WTC11 (cell line): Measurements from ENCODE around the gene TASP1. TPM values are rescaled to one million over a fixed set of nuclear protein-coding genes. Genes with fewer than 3 reads are reported as not detected.
"Not testable (repeated sequence)": the region's sequence is repeated elsewhere in the genome, so short reads cannot be mapped to it uniquely, and the experiment has no call there.

ENCODE experiments used
- ATAC-seq: fragments of 200-7000 bp; cut with Tn5 transposase; 2 replicates; pipeline ENCODE4 v1.10.0; 2021; ENCODE audit warnings: mild to moderate bottlenecking, moderate library complexity
- CTCF ChIA-PET: fragments of 300-600 bp; sonication (Branson Sonifier 250); formaldehyde crosslinking; loops from one replicate; lab custom pipeline; 2021; ENCODE audit warnings: antibody characterized with exemption; lab: Charles Lee
- POLR2A ChIA-PET: fragments of 350-600 bp; sonication (Branson Sonifier 250); formaldehyde crosslinking; loops from one replicate; lab custom pipeline; 2021; ENCODE audit warnings: antibody characterized with exemption; lab: Charles Lee
- DNase-seq: peaks from one replicate; pipeline ENCODE4 v3.0.0; 2021; ENCODE audit warnings: low spot score
- H3K27ac Mint-ChIP-seq: 2 replicates; pipeline ENCODE4 v1.8.0; 2021; ENCODE audit warnings: mixed read lengths
- H3K27me3 Mint-ChIP-seq: 2 replicates; pipeline ENCODE4 v1.8.0; 2021; ENCODE audit warnings: low read depth, mild to moderate bottlenecking, moderate library complexity, mixed read lengths
- H3K36me3 Mint-ChIP-seq: 2 replicates; pipeline ENCODE4 v1.8.0; 2021; ENCODE audit warnings: mixed read lengths
- H3K4me1 Mint-ChIP-seq: 2 replicates; pipeline ENCODE4 v1.8.0; 2022; ENCODE audit warnings: mixed read lengths
- H3K4me3 Mint-ChIP-seq: 2 replicates; pipeline ENCODE4 v1.8.0; 2021; ENCODE audit warnings: mild to moderate bottlenecking, moderate library complexity, mixed read lengths
- H3K9me3 Mint-ChIP-seq: 2 replicates; pipeline ENCODE4 v1.8.0; 2021; ENCODE audit warnings: mixed read lengths
- CREB1 ChIP-seq: sonication (generic); formaldehyde crosslinking; IDR thresholded peaks from 2 replicates; pipeline ENCODE4 v1.8.0; 2023; ENCODE audit warnings: mild to moderate bottlenecking, missing genetic modification reagents
- ELF4 ChIP-seq: sonication (generic); formaldehyde crosslinking; IDR thresholded peaks from 2 replicates; pipeline ENCODE4 v1.8.1; 2022; ENCODE audit warnings: low read depth, mild to moderate bottlenecking, moderate library complexity, missing genetic modification reagents
- EMX1 ChIP-seq: fragments of 250-450 bp; sonication (Bioruptor Pico); IDR thresholded peaks from 2 replicates; pipeline ENCODE4 v1.8.0; 2021; ENCODE audit warnings: mild to moderate bottlenecking
- FOXP1 ChIP-seq: sonication (generic); formaldehyde crosslinking; IDR thresholded peaks from 2 replicates; pipeline ENCODE4 v1.8.0; 2022; ENCODE audit warnings: missing genetic modification reagents, mild to moderate bottlenecking, moderate library complexity, borderline replicate concordance
- HMGA2 ChIP-seq: fragments of 250-450 bp; sonication (Bioruptor Pico); IDR thresholded peaks from 2 replicates; pipeline ENCODE4 v1.4.0; 2021; ENCODE audit warnings: mild to moderate bottlenecking, moderate library complexity
- NFE2L1 ChIP-seq: sonication (generic); formaldehyde crosslinking; IDR thresholded peaks from 2 replicates; pipeline ENCODE4 v1.8.1; 2023; ENCODE audit warnings: missing genetic modification reagents
- SMAD3 ChIP-seq: sonication (generic); formaldehyde crosslinking; IDR thresholded peaks from 2 replicates; pipeline ENCODE4 v1.8.0; 2022; ENCODE audit warnings: missing genetic modification reagents, mild to moderate bottlenecking, borderline replicate concordance
- SP1 ChIP-seq: sonication (generic); formaldehyde crosslinking; conservative IDR thresholded peaks from 2 replicates; pipeline ENCODE4 v1.8.1; 2022; ENCODE audit warnings: missing genetic modification reagents
- TEAD4 ChIP-seq: sonication (generic); formaldehyde crosslinking; IDR thresholded peaks from 2 replicates; pipeline ENCODE4 v1.8.0; 2022; ENCODE audit warnings: mild to moderate bottlenecking, missing genetic modification reagents
- ZNF317 ChIP-seq: sonication (generic); formaldehyde crosslinking; IDR thresholded peaks from 2 replicates; pipeline ENCODE4 v1.8.1; 2023; ENCODE audit warnings: low read depth, mild to moderate bottlenecking, moderate library complexity, missing genetic modification reagents, borderline replicate concordance
- ZNF396 ChIP-seq: fragments of 250-450 bp; sonication (Bioruptor Pico); IDR thresholded peaks from 2 replicates; pipeline ENCODE4 v1.8.0; 2021; ENCODE audit warnings: mild to moderate bottlenecking, moderate library complexity, borderline replicate concordance
- ZNF416 ChIP-seq: fragments of 250-450 bp; sonication (Bioruptor Pico); IDR thresholded peaks from 2 replicates; pipeline ENCODE4 v1.9.0; 2021; ENCODE audit warnings: mild to moderate bottlenecking, inconsistent platforms
- ZNF423 ChIP-seq: fragments of 250-450 bp; sonication (Bioruptor Pico); IDR thresholded peaks from 2 replicates; pipeline ENCODE4 v2.1.2; 2022; ENCODE audit warnings: mild to moderate bottlenecking, moderate library complexity
- total RNA-seq: library from RNA; stranded (reverse); gene quantifications from 3 replicates; pipeline ENCODE4 v1.2.3, GENCODE V29; 2021
- TF ChIP-seq, protein P1 (sequence below): fragments of 250-450 bp; sonication (Bioruptor Pico); IDR thresholded peaks from 2 replicates; pipeline ENCODE4 v1.8.0; 2021; ENCODE audit warnings: mild to moderate bottlenecking
- TF ChIP-seq, protein P2 (sequence below): fragments of 200-600 bp; IDR thresholded peaks from 2 replicates; pipeline ENCODE4 v1.8.0; 2022; ENCODE audit warnings: antibody characterized with exemption
- TF ChIP-seq, protein P3 (sequence below): sonication (generic); formaldehyde crosslinking; IDR thresholded peaks from 2 replicates; pipeline ENCODE4 v1.8.1; 2023; ENCODE audit warnings: mild to moderate bottlenecking, missing genetic modification reagents, moderate library complexity
- TF ChIP-seq, protein P4 (sequence below): sonication (generic); formaldehyde crosslinking; IDR thresholded peaks from 2 replicates; pipeline ENCODE4 v1.8.1; 2023; ENCODE audit warnings: mild to moderate bottlenecking, moderate library complexity, missing genetic modification reagents

TASP1 gene
- total RNA-seq, 1 experiment from 2014 or later = 12.4 TPM

DNA sequence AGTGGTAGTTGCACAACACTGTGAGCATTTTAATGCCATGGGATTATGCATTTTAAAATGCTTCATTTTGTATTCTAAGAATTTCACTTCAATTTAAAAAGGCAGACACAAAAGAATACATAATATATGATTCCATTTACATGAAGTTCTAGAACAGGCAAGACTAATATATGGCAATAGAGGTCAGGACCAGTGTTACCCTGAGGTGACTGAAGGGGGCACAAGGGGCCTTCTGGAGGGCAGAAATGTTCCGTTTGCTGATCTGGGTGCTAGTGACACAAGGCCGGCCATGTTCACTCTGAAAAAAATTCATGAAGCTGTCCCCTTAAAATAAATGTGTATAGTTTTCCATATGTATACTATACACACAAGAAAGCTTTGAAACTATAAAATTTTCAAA, 28.5 kb downstream of the TASP1 start:
- peak; percentile 47 for DNase-seq
- H3K4me1 Mint-ChIP-seq = no peaks in the 10 kb centered on the region; the same call in 1 of the 2 replicates
- no peak overlapping the region for H3K27ac Mint-ChIP-seq
- H3K27me3 Mint-ChIP-seq = no peaks in the 10 kb centered on the region
- peaks cover 3% of the 10 kb centered on the region; the same call in 1 of the 2 replicates for H3K9me3 Mint-ChIP-seq
- ATAC-seq = peak; percentile 96
- ChIA-PET POLR2A (interaction anchor here (0.6 kb wide), 1 partner anchor 20 kb away, joined by 8 read pairs; no protein-coding TSS in a partner anchor), CTCF (interaction anchor here (0.6 to 2.0 kb wide), 14 partner anchors 8 to 178 kb away, joined by 3 to 14 read pairs (median 4); partner anchors contain the start of genes ESF1 and NDUFAF5)
- peaks cover 8% of the 10 kb centered on the region; the same call in 1 of the 2 replicates for H3K36me3 Mint-ChIP-seq
- H3K4me3 Mint-ChIP-seq = no peak overlapping the region
- TF ChIP-seq ELF4 (CRISPR knock-in tag) (no peak), EMX1 (CRISPR knock-in tag) (no peak), HMGA2 (no peak), ZNF396 (CRISPR knock-in tag) (no peak), FOXP1 (no peak)
- TF ChIP-seq, protein P1, sequence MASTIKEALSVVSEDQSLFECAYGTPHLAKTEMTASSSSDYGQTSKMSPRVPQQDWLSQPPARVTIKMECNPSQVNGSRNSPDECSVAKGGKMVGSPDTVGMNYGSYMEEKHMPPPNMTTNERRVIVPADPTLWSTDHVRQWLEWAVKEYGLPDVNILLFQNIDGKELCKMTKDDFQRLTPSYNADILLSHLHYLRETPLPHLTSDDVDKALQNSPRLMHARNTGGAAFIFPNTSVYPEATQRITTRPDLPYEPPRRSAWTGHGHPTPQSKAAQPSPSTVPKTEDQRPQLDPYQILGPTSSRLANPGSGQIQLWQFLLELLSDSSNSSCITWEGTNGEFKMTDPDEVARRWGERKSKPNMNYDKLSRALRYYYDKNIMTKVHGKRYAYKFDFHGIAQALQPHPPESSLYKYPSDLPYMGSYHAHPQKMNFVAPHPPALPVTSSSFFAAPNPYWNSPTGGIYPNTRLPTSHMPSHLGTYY (CRISPR knock-in tag) = no peak
- TF ChIP-seq, protein P2, sequence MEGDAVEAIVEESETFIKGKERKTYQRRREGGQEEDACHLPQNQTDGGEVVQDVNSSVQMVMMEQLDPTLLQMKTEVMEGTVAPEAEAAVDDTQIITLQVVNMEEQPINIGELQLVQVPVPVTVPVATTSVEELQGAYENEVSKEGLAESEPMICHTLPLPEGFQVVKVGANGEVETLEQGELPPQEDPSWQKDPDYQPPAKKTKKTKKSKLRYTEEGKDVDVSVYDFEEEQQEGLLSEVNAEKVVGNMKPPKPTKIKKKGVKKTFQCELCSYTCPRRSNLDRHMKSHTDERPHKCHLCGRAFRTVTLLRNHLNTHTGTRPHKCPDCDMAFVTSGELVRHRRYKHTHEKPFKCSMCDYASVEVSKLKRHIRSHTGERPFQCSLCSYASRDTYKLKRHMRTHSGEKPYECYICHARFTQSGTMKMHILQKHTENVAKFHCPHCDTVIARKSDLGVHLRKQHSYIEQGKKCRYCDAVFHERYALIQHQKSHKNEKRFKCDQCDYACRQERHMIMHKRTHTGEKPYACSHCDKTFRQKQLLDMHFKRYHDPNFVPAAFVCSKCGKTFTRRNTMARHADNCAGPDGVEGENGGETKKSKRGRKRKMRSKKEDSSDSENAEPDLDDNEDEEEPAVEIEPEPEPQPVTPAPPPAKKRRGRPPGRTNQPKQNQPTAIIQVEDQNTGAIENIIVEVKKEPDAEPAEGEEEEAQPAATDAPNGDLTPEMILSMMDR = 0 out of 2 replicates have a peak, but pooled peaks have one; percentile 30
- TF ChIP-seq, protein P3, sequence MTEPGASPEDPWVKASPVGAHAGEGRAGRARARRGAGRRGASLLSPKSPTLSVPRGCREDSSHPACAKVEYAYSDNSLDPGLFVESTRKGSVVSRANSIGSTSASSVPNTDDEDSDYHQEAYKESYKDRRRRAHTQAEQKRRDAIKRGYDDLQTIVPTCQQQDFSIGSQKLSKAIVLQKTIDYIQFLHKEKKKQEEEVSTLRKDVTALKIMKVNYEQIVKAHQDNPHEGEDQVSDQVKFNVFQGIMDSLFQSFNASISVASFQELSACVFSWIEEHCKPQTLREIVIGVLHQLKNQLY (CRISPR knock-in tag) = no peak

DNA sequence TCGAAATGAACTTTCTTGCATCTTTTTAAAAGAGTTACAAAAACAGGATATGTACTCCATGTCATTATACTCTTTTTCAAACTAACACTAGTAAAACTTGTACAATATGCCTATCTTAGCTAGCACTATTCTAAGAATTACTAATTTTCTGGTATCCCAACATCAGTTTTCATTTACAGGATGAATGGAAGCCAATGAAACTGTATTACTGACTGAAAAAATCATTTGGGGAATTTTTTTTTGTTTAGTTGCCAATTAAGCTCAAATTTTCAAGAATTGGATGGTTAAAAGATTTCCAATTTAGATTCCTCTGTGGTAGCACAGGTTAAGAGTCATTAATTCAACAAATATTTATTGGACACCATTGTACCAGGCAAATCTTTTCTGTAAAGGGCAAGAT, 30.7 kb downstream of the TASP1 start:
- no peak overlapping the region for H3K4me3 Mint-ChIP-seq
- peaks cover 4% of the 10 kb centered on the region; the same call in 1 of the 2 replicates for H3K4me1 Mint-ChIP-seq
- no peak for TF ChIP-seq ZNF423
- TF ChIP-seq, protein P4, sequence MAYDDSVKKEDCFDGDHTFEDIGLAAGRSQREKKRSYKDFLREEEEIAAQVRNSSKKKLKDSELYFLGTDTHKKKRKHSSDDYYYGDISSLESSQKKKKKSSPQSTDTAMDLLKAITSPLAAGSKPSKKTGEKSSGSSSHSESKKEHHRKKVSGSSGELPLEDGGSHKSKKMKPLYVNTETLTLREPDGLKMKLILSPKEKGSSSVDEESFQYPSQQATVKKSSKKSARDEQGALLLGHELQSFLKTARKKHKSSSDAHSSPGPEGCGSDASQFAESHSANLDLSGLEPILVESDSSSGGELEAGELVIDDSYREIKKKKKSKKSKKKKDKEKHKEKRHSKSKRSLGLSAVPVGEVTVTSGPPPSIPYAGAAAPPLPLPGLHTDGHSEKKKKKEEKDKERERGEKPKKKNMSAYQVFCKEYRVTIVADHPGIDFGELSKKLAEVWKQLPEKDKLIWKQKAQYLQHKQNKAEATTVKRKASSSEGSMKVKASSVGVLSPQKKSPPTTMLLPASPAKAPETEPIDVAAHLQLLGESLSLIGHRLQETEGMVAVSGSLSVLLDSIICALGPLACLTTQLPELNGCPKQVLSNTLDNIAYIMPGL (CRISPR knock-in tag) = no peak
- TF ChIP-seq NFE2L1 (CRISPR knock-in tag) = no peak
- no peak for TF ChIP-seq TEAD4
- TF ChIP-seq ZNF317 (CRISPR knock-in tag) = no peak
- no peak for TF ChIP-seq CREB1 (CRISPR knock-in tag)
- TF ChIP-seq ZNF416 = no peak
- no peak for TF ChIP-seq HMGA2
- TF ChIP-seq SMAD3 (CRISPR knock-in tag) = no peak
- no peak for TF ChIP-seq SP1
- no peak for TF ChIP-seq FOXP1
- no peak overlapping the region for H3K27ac Mint-ChIP-seq
- peaks cover 20% of the 10 kb centered on the region for H3K36me3 Mint-ChIP-seq
- no peaks in the 10 kb centered on the region for H3K27me3 Mint-ChIP-seq
- ChIA-PET POLR2A (no interaction called here), CTCF (no interaction called here)
- ATAC-seq = no peak
- H3K9me3 Mint-ChIP-seq = peaks cover 14% of the 10 kb centered on the region
- DNase-seq = no peak

DNA sequence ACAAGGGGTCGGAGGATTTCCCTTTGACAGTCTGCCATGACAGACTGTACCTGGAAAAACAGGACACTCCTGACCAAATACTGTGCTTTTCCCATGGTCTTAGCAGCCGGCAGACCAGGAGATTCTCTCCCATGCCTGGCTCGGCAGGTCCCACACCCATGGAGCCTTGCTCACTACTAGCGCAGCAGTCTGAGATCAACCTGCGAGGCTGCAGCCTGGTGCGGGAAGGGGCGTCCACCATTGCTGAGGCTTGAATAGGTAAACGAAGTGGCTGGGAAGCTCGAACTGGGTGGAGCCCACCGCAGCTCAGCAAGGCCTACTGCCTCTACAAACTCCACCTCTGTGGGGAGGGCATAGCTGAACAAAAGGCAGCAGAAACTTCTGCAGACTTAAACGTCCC, 45.3 kb downstream of the TASP1 start:
- H3K9me3 Mint-ChIP-seq, CTCF ChIA-PET, DNase-seq, H3K27ac Mint-ChIP-seq, ATAC-seq, H3K4me1 Mint-ChIP-seq, H3K4me3 Mint-ChIP-seq, H3K27me3 Mint-ChIP-seq, H3K36me3 Mint-ChIP-seq: not testable (repeated sequence)
- POLR2A ChIA-PET = interaction anchor here (0.6 kb wide), 1 partner anchor 22 kb away, joined by 6 read pairs; no protein-coding TSS in a partner anchor
